ENCODE measurements around the gene IGSF23. TPM values are rescaled to one million over a fixed set of nuclear protein-coding genes. Genes with fewer than 3 reads are reported as not detected.
A peak's percentile ranks its signal among the peaks of the same experiment; 100 is the strongest.

IGSF23 gene
- total and polyA plus RNA-seq, 12 donors: 0.86 TPM; not detected in 11

GRCh38 chr19:44570984-44571684 is 42.2 kb upstream of the IGSF23 start:
- H3K4me1 ChIP-seq: peaks cover 0 to 11% (median 0%) of the 10 kb centered on the region in 9 donors
- TF ChIP-seq, protein P1, sequence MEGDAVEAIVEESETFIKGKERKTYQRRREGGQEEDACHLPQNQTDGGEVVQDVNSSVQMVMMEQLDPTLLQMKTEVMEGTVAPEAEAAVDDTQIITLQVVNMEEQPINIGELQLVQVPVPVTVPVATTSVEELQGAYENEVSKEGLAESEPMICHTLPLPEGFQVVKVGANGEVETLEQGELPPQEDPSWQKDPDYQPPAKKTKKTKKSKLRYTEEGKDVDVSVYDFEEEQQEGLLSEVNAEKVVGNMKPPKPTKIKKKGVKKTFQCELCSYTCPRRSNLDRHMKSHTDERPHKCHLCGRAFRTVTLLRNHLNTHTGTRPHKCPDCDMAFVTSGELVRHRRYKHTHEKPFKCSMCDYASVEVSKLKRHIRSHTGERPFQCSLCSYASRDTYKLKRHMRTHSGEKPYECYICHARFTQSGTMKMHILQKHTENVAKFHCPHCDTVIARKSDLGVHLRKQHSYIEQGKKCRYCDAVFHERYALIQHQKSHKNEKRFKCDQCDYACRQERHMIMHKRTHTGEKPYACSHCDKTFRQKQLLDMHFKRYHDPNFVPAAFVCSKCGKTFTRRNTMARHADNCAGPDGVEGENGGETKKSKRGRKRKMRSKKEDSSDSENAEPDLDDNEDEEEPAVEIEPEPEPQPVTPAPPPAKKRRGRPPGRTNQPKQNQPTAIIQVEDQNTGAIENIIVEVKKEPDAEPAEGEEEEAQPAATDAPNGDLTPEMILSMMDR (IDR thresholded peaks at IDR 0.05): peak; percentile 51 to 86 (median 83)
- DNase-seq: peak in 1 of 2 donors; percentile 80
- no peak overlapping the region for H3K4me3 ChIP-seq
- intact Hi-C loops (cut with DNase I): loop anchor here in 9 of 10 donors (1.0 to 10.0 kb wide), 6 partner anchors 81 to 204 kb away; partner anchors contain the start of gene CBLC (in 3 of the 9)
- ATAC-seq: peak in 7 of 8 donors; percentile 55 to 84 (median 78)
- 51 to 64% methylated on average over 13 of the region's 13 CpGs for WGBS, 2 donors
- no peaks in the 10 kb centered on the region for H3K9me3 ChIP-seq
- peaks cover 0 to 23% (median 0%) of the 10 kb centered on the region in 7 donors for H3K27me3 ChIP-seq
- H3K27ac ChIP-seq: no peak overlapping the region
- no peaks in the 10 kb centered on the region for H3K36me3 ChIP-seq

DNA sequence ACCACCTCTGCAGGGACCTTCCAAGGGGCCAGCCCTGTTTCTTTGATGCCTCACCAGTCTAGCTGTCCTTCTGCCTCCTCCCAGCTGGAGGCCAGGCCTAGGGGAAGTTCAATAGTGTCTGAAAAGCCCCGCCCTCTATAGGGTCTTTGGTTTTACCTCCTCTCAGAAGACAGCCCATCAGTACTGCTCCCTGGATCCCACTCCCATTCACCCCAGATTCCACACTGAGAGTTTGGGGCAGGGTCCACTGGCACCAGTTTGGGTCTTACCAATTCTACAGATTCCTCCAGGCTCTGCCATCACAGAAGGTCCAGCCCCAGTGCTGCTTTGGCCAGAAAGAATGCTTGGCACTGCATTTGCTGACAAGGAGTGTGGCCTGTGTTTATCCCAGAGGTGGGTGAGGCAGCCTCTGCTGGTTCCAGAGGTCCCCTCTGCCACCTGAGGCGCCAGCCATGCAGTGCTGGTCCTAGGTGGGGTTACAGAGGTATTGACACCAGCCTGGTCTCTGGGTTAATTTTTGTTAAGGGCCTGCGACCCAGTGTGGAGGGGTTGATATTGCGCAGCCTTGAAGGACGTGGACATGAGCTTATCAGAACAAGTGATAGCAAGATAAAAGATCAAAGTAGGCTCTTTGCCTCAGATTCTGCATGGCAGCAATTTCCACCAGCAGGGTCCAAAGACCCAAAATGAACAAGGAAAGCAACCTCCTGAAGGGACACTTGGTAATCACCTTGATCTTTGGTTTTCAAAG is 41.4 kb upstream of the IGSF23 start:
- intact Hi-C loops (cut with DNase I): loop anchor here in 9 of 10 donors (1.0 to 10.0 kb wide), 6 partner anchors 80 to 203 kb away; partner anchors contain the start of gene CBLC (in 3 of the 9)
- Histone ChIP-seq H3K4me3 (no peak overlapping the region), H3K4me1 (peaks cover 0 to 11% (median 0%) of the 10 kb centered on the region in 9 donors), H3K9me3 (no peaks in the 10 kb centered on the region), H3K27ac (no peak overlapping the region), H3K36me3 (no peaks in the 10 kb centered on the region), H3K27me3 (peaks cover 0 to 16% (median 0%) of the 10 kb centered on the region in 7 donors)
- 82 to 86% methylated on average over 5 of the region's 5 CpGs for WGBS, 2 donors
- DNase-seq (no peak), ATAC-seq (no peak)
- TF ChIP-seq, protein P1 (IDR thresholded peaks at IDR 0.05): no peak

DNA sequence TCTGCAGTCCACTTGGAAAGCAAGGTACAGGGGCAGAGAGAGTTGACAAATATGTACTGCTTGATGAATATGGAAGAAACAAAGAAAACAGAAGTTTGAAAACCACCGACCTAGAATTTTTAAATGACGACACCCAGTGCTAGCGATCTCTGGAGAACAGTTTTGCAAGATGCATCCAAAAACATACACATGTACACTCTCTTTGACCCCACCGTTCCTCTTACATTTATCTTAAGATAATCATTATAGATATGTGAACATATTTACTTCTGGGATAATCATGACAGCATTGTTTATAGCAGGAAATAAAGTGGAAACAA is 40.8 kb upstream of the IGSF23 start:
- TF ChIP-seq, protein P1 (IDR thresholded peaks at IDR 0.05): no peak
- 59 to 70% methylated on average over 4 of the region's 4 CpGs for WGBS, 2 donors
- intact Hi-C loops (cut with DNase I): loop anchor here in 7 of 10 donors (2.0 to 10.0 kb wide), 5 partner anchors 80 to 202 kb away; partner anchors contain the start of gene CBLC (in 3 of the 7)

GRCh38 chr19:44573183-44573582 is 40.2 kb upstream of the IGSF23 start:
- WGBS, 2 donors: 90% methylated on average over 4 of the region's 4 CpGs
- ATAC-seq (no peak), DNase-seq (no peak)
- intact Hi-C loops (cut with DNase I): loop anchor here in 7 of 10 donors (2.0 to 10.0 kb wide), 5 partner anchors 79 to 202 kb away; partner anchors contain the start of gene CBLC (in 3 of the 7)
- Histone ChIP-seq H3K4me3 (no peak overlapping the region), H3K9me3 (no peaks in the 10 kb centered on the region), H3K27me3 (peaks cover 0 to 8% (median 0%) of the 10 kb centered on the region in 7 donors), H3K36me3 (no peaks in the 10 kb centered on the region), H3K27ac (no peak overlapping the region), H3K4me1 (peaks cover 0 to 11% (median 0%) of the 10 kb centered on the region in 9 donors)
- TF ChIP-seq, protein P1 (IDR thresholded peaks at IDR 0.05): no peak

More for the DNA sequence above, 40.8 kb upstream of the IGSF23 start:
- H3K27me3 ChIP-seq: peaks cover 0 to 14% (median 0%) of the 10 kb centered on the region in 7 donors
- ATAC-seq: no peak
- H3K4me3 ChIP-seq: no peak overlapping the region
- H3K9me3 ChIP-seq: no peaks in the 10 kb centered on the region
- no peak for DNase-seq
- H3K4me1 ChIP-seq: peaks cover 0 to 11% (median 0%) of the 10 kb centered on the region in 9 donors
- H3K27ac ChIP-seq: no peak overlapping the region
- no peaks in the 10 kb centered on the region for H3K36me3 ChIP-seq
